Islet of Langerhans (tissue), 1 donor: ENCODE measurements around the gene WDR7.

ENCODE experiments used
- FAIRE-seq: peaks from one replicate; lab custom pipeline; 2011; peaks lifted over from hg19 to GRCh38; lab: Jason Lieb, UNC

WDR7 gene

GRCh38 chr18:56937874-56938430, 286.8 kb downstream of the WDR7 start:
- no peak for FAIRE-seq

- no peak for FAIRE-seq
Measured at GRCh38 chr18:56945171-56946083, 294.3 kb downstream of the WDR7 start.

DNA sequence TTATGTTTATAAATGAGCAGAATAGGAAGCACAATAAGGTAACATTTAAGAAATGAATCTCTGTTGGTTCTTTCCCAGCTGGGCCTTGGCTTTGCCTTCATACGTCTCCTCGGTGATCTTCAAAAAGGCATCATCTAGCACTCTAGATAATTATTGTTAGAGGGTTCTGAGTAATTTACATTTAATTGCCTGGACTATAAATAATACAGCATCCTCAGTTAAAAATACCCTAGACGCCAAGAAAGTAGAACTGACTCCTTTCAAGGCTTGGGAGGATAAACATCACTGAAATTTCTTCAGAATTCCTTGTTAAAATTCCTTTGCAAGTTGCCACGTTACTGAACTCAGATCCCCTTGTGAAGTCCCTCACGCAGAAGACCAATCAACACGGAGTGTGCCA, 296.1 kb downstream of the WDR7 start:
- no peak for FAIRE-seq

DNA sequence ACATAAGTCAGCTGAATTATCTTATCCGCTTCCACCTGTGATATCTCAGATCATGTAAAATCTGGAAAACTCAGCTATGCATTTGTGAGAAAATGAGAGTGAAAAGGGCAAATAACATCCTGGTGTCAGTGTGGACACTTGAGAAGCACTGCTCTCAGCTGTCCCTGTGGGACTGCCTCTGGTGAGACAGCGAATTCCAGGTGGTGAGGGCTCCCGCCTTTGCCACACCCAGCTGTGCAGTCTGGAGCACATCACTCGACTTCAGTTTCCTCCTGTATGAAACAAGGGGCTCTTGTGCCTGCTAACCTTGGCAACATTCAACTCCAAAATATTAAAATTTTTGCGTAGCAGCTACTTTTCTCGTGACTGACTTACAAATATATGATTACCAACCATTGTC, 300.9 kb downstream of the WDR7 start:
- no peak for FAIRE-seq

GRCh38 chr18:56953428-56954198, 302.5 kb downstream of the WDR7 start:
- FAIRE-seq, result no peak

GRCh38 chr18:56955490-56955889, 304.3 kb downstream of the WDR7 start:
- no peak for FAIRE-seq

GRCh38 chr18:56959120-56959519, 308.0 kb downstream of the WDR7 start:
- FAIRE-seq, result no peak

DNA sequence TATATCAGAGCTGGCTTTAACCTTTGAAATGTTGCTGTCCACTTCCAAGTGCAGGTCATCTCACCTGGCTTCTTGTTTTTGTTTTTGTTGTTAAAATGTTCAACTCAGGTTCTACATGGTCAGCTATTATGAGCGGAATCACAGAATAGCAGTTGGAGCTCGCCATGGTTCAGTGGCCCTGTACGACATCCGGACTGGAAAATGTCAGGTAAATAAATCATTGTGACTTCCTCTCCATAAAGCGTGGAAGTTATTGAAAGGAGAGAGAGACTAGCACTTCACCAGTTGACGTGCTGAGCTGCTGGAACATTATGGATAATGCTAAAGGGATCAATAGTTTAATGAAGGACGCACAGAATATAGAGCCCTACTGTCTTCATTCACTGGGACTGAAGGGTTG, 311.2 kb downstream of the WDR7 start:
- FAIRE-seq, result no peak

GRCh38 chr18:56967035-56967434, 315.9 kb downstream of the WDR7 start:
- no peak for FAIRE-seq

DNA sequence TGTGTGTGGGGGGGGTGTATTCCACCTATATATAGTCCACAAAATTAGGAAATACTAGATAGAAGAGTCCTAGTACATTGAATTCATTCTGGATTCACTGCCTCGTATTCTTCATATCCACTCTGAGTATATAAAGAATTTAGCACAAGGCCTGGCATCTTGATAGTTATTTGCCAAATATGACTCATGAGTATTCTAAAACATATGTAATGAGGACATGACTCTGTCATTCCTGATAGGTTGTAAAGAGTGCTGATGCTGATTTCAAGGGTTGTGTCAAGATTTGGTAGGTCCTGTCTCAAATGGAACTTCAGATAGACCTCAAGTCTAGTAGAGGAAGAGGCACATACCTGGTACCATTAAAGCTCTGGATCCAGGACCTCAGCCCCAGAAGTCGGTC, 322.3 kb downstream of the WDR7 start:
- no peak for FAIRE-seq

DNA sequence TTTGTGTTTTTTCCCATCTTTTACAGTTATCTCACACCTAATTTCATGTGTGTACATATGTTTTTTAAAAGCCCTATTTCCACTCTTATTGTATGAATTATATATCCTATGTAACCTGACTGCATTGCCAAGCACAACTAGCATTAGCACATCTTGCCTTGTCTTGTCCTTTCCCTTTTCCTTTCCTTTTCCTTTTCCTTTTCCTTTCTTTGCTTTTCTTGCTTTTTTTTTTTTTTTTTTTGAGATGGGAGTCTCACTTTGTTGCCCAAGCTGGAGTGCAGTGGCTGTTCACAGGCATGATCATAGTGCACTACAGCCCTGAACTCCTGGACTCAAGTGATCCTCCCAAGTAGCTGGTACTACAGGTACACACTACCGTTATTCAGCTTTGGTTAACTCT, 323.0 kb downstream of the WDR7 start:
- no peak for FAIRE-seq

DNA sequence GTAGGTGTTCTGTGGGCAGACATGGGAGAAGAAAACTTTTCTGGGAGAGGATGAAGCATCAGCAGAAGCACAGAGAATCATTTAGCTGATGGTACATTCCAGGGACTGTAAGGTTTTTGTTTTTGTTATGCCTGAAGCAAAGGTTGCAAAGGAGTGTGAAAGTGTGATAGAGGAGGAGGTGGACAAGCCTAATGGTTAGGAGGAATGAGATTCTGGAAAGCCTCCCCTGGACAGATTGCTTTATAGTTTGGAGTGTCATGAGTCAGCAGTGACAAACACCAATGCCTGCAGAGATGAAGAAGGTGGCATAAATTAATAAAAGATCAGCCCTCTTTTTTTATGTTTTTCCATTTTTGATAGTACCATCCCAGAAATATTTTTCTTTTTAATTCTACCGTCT, 324.1 kb downstream of the WDR7 start:
- no peak for FAIRE-seq

GRCh38 chr18:56977309-56977708, 326.1 kb downstream of the WDR7 start:
- no peak for FAIRE-seq

- no peak for FAIRE-seq
Measured at GRCh38 chr18:56977771-56978170, 326.6 kb downstream of the WDR7 start.

- no peak for FAIRE-seq
Measured at GRCh38 chr18:56980151-56980550, 329.0 kb downstream of the WDR7 start.

GRCh38 chr18:56982766-56983165, 331.6 kb downstream of the WDR7 start:
- FAIRE-seq, result no peak

DNA sequence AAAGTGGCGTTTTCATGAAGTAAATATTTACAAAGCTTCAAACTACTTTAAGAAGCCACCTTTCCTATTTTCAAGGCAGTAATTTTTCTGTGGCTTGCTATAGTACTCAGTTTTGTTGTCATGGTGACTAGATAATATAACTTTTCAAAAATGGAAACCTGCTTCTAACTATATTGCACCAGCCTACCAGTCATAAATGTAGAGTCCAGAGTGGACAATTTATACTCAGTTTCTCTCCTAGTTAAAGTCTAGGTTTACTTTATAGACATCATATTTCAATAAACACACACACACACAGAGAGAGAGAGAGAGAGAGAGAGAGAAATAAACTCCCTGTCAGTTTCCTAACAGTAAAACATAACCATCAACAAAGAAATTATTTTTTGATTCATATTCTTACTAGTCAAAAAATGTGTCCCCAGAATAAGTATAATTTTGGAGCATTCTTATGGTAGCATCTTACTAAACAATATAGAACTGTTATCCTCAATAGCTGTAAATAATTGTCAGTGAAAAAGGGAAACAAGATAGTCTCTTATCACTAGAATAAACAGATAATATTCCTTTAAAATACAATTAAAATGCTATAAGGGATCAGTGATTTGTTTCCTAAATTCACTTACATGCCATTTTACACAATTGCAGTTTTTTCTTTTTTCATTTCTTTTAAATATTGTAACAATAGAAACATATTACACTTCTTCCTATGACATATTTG, 332.3 kb downstream of the WDR7 start:
- no peak for FAIRE-seq

DNA sequence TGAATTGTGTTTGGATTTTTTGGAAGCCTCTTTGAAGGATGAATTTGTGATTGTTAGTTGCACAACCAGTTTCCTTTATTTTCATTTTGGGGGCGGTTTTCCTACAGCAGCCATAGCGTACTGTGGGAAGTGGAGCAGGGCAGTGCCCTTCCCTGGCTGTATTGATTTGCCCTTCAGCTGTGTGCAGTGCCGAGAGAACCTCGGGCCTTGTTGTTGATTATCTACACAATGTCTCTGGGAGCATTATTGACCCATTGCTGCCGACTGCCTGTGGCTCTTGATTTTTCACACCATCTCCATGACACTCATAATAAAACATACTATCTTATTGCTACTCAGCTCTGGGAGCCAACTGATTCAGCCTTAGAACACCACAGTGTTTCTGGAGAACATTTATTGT, 333.6 kb downstream of the WDR7 start:
- FAIRE-seq, result no peak

DNA sequence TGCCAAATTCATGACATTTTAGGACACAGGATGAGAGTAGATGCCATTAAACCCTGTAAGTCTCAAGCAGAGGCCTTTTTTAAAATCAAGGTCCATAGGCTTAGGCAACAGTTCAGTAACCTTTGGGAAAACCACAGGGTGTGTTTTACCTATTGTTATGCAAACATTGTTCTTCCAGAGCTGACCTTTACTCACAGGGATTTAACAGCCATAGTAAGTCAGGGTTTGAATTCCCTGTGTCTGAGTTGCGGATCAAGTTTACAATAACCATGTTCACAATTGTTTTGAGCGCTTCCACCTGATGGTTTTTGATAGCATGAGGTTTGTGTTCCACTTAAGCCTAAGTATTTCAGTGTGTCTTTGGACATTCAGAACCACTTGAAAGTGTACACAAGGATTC, 335.7 kb downstream of the WDR7 start:
- FAIRE-seq, result no peak

- FAIRE-seq, result no peak
Measured at GRCh38 chr18:56987236-56987635, 336.1 kb downstream of the WDR7 start.

DNA sequence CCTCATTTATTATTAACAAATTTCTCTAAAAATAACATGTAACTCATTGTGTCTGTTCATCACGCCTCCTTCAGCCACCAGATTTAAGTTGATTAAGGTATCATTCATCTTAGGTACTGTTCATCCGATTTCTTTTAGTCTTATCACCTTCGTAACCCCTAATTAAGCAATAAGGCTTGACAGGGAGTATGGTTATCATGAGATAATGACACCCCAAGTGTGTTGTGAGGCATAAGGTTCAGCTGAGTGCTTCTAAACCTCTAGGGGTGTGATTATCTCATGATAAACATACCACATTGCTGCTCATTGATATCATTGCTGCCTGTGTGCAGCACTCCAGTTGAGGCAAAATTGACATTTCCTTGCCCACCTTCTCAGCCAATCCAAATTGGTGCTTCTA, 336.9 kb downstream of the WDR7 start:
- no peak for FAIRE-seq

- no peak for FAIRE-seq
Measured at GRCh38 chr18:56990678-56991077, 339.5 kb downstream of the WDR7 start.

- no peak for FAIRE-seq
Measured at GRCh38 chr18:56992777-56993176, 341.6 kb downstream of the WDR7 start.
